Ovary (tissue), 9 donors: ENCODE results near the gene SMU1. TPM values are rescaled to one million over a fixed set of nuclear protein-coding genes. Genes with fewer than 3 reads are reported as not detected.

Experiments used
- DNase-seq, 5 donors: peaks; one replicate each; pipeline ENCODE4 v3.0.0-alpha.2; 2019 to 2020
- H3K27ac ChIP-seq, 2 donors: fragments of 200-600 bp; one replicate each; pipeline versions ENCODE4 v1.5.1 to v1.8.0; 2019 to 2022
- H3K27me3 ChIP-seq: fragments of 200-600 bp; one replicate; pipeline ENCODE4 v1.8.0; 2022
- H3K36me3 ChIP-seq: fragments of 200-600 bp; sonication (generic); one replicate; pipeline ENCODE4 v1.5.1; 2019
- H3K4me1 ChIP-seq: one replicate; pipeline ENCODE4 v1.8.1; 2013; ENCODE audit warnings: mild to moderate bottlenecking, moderate library complexity; ENCODE audit not compliant: insufficient read depth
- H3K4me3 ChIP-seq: fragments of 200-600 bp; sonication (generic); one replicate; pipeline ENCODE4 v1.5.1; 2017
- H3K9me3 ChIP-seq, 2 donors: fragments of 200-600 bp in 1 of 2; sonication (generic) in 1 of 2; one replicate each; pipeline versions ENCODE4 v1.5.1 to v1.8.1; 2013 to 2019; ENCODE audit warnings: mild to moderate bottlenecking in 1 of 2, moderate library complexity in 1 of 2
- CTCF ChIP-seq, 3 donors: fragments of 450-650 bp in 2 of 3; fragments of 200-600 bp in 1 of 3; IDR thresholded peaks; one replicate each; pipeline versions ENCODE4 v1.5.1 to v1.8.0; 2016 to 2022; ENCODE audit warnings: antibody characterized with exemption in 3 of 3, mild to moderate bottlenecking in 1 of 3
- EP300 ChIP-seq: sonication (generic); formaldehyde crosslinking; IDR thresholded peaks from one replicate; pipeline ENCODE4 v1.6.1; 2017; ENCODE audit warnings: antibody characterized with exemption
- POLR2A ChIP-seq: fragments of 450-650 bp; IDR thresholded peaks from one replicate; pipeline ENCODE4 v1.6.1; 2017; ENCODE audit warnings: antibody characterized with exemption, mild to moderate bottlenecking, moderate library complexity
- WGBS, 3 donors: extraction: QIAGEN DNeasy Blood & Tissue Kit in 1 of 3; methylation state at CpG; one replicate each; pipeline versions ENCODE4 v1.1.5 to v1.1.7; 2013 to 2017; 5-methylcytosine and 5-hydroxymethylcytosine counted together
- intact Hi-C, 4 donors: fragments of 100-400 bp; cut with DNase I; formaldehyde crosslinking; loops; one replicate each; pipeline versions ENCODE4 v1.11.0 to v1.15.1; 2022 to 2023
- polyA plus RNA-seq, 2 donors: library from polyadenylated mRNA; stranded (reverse); fragments of 200-250 nt in 1 of 2; fragments of 350-450 nt in 1 of 2; fragmentation: Illumina TruSeq in 1 of 2; extraction: RNeasy Lipid Tissue Mini Kit (QIAGEN cat#74804) in 1 of 2; gene quantifications; one replicate each; pipeline ENCODE4 v1.2.3, GENCODE V29; 2013 to 2014
- total RNA-seq, 7 donors: library from RNA; depleted of rRNA in 2 of 7; stranded (reverse); fragments of >200 nt in 2 of 7; fragmentation: NEBNext Ultra II Directional in 3 of 7; extraction: Animal tissue kit (Norgen Biotek cat#: 25700) in 3 of 7; gene quantifications; one replicate each; pipeline versions ENCODE4 v1.1.0 to v1.2.4, GENCODE V29; 2016 to 2023
- donor health status: DM: no; HTN: no; CAD: no; lungs with moderate emphysema.
- donor health status: DM: no; HTN: no; CAD: no.
- donor health status: Bipolar disorder and iron deficiency.
- donor health status: DM: yes; HTN: yes; CAD: no.
- donor health status: DM: no; HTN: no; CAD: no.
- donor health status: DM: yes; HTN: yes; CAD: no.

SMU1 gene
- total and polyA plus RNA-seq, 9 donors, result 12.2 to 28.6 (median 24.2) TPM

- Histone ChIP-seq H3K27ac (peak overlapping the region; percentile 74 to 81), H3K9me3 (no peaks in the 10 kb centered on the region), H3K4me1 (peaks cover 3% of the 10 kb centered on the region), H3K4me3 (peak overlapping the region; percentile 45), H3K36me3 (no peaks in the 10 kb centered on the region), H3K27me3 (no peaks in the 10 kb centered on the region)
- WGBS, 3 donors, result 24 to 39% (median 31%) methylated on average over 12 of the region's 12 CpGs
- intact Hi-C loops, result no loop called here
- TF ChIP-seq EP300 (no peak), POLR2A (no peak)
- DNase-seq, result peak in 1 of 5 donors; percentile 41
Observed at GRCh38 chr9:33044677-33045282, 31.7 kb downstream of the SMU1 start.

- Histone ChIP-seq H3K36me3 (no peaks in the 10 kb centered on the region), H3K9me3 (no peaks in the 10 kb centered on the region), H3K4me1 (peaks cover 3% of the 10 kb centered on the region), H3K27me3 (no peaks in the 10 kb centered on the region), H3K4me3 (peak overlapping the region; percentile 45), H3K27ac (peak overlapping the region; percentile 74 to 81)
- TF ChIP-seq EP300, result peak; percentile 52
- no peak for TF ChIP-seq CTCF (IDR thresholded peaks at IDR 0.05)
- TF ChIP-seq POLR2A, result peak; percentile 29
- peak; percentile 73 to 87 (median 80) for DNase-seq
- 0 to 1% (median 1%) methylated on average over 37 to 41 of the region's 41 CpGs for WGBS, 3 donors
- intact Hi-C loops, result no loop called here
Observed at GRCh38 chr9:33044162-33044673, 32.3 kb downstream of the SMU1 start.

- WGBS, 3 donors, result 20 to 25% (median 25%) methylated on average over 8 of the region's 8 CpGs
- no peak for TF ChIP-seq EP300
- TF ChIP-seq CTCF (IDR thresholded peaks at IDR 0.05), result no peak
- TF ChIP-seq POLR2A, result no peak
- intact Hi-C loops, result no loop called here
- no peaks in the 10 kb centered on the region for H3K9me3 ChIP-seq
- H3K4me1 ChIP-seq, result peaks cover 3% of the 10 kb centered on the region
- no peak for DNase-seq
- peak overlapping the region; percentile 45 for H3K4me3 ChIP-seq
- peak overlapping the region in 1 of 2 donors; percentile 81 for H3K27ac ChIP-seq
- H3K27me3 ChIP-seq, result no peaks in the 10 kb centered on the region
- no peaks in the 10 kb centered on the region for H3K36me3 ChIP-seq
Observed at GRCh38 chr9:33043671-33044070, 32.8 kb downstream of the SMU1 start.

DNA sequence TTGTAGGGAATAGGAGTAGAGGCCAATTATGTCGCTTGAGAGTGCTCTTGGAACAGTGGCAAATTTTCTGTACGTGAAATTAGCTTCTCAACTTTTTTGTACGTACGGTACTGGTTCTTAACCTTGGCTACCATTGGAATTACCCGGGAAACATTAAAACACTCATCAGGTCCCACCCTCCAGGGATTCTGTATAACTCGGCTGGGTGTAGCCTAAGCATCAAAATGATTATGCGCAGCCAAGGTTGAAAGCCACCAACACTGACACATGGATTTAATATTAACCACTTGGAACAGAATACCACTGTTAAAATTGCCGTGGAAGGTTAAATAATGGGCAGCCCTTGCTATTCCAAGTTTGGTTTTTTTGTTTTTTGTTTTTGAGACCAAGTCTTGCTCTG, 34.0 kb downstream of the SMU1 start:
- H3K27ac ChIP-seq, result no peak overlapping the region
- no peak for DNase-seq

More for the DNA sequence above, 34.0 kb downstream of the SMU1 start:
- H3K27me3 ChIP-seq, result no peaks in the 10 kb centered on the region
- TF ChIP-seq CTCF (IDR thresholded peaks at IDR 0.05) (no peak), POLR2A (no peak), EP300 (no peak)
- H3K36me3 ChIP-seq, result no peaks in the 10 kb centered on the region
- peaks cover 3% of the 10 kb centered on the region for H3K4me1 ChIP-seq
- intact Hi-C loops, result no loop called here
- H3K4me3 ChIP-seq, result no peak overlapping the region
- 66 to 78% (median 71%) methylated on average over 8 of the region's 8 CpGs for WGBS, 3 donors
- no peaks in the 10 kb centered on the region for H3K9me3 ChIP-seq
